HEK293T (cell line): Measurements from ENCODE around the gene RSPH3.
A peak's percentile ranks its signal among the peaks of the same experiment; 100 is the strongest.

Experiments
- CTCF ChIA-PET: fragments of 350-600 bp; formaldehyde crosslinking; extraction: SDS; loops from one replicate; lab custom pipeline; 2021; ENCODE audit warnings: antibody characterized with exemption, inconsistent platforms; lab: Yijun Ruan, JAX
- POLR2A ChIA-PET: fragments of 350-600 bp; formaldehyde crosslinking; extraction: SDS; loops from one replicate; lab custom pipeline; 2020; ENCODE audit warnings: antibody characterized with exemption, inconsistent platforms; lab: Yijun Ruan, JAX
- DNase-seq: peaks from one replicate; pipeline ENCODE4 v3.0.0; 2012; ENCODE audit warnings: mixed read lengths; ENCODE audit errors: extremely low spot score
- ARNT ChIP-seq: fragments of 450-650 bp; IDR thresholded peaks from 2 replicates; pipeline ENCODE4 v1.6.1; 2017; ENCODE audit warnings: mild to moderate bottlenecking
- BHLHE40 ChIP-seq: fragments of 450-650 bp; IDR thresholded peaks from 2 replicates; pipeline ENCODE4 v1.6.1; 2016; ENCODE audit warnings: mild to moderate bottlenecking, moderate library complexity, borderline replicate concordance
- CTBP1 ChIP-seq: fragments of 450-650 bp; IDR thresholded peaks from 2 replicates; pipeline ENCODE4 v1.6.1; 2016; ENCODE audit warnings: borderline replicate concordance
- ELF4 ChIP-seq: fragments of 450-650 bp; IDR thresholded peaks from 2 replicates; pipeline ENCODE4 v1.6.1; 2017; ENCODE audit warnings: antibody characterized with exemption
- FOXA1 ChIP-seq: fragments of 450-650 bp; IDR thresholded peaks from 2 replicates; pipeline ENCODE4 v1.6.1; 2016; ENCODE audit warnings: mild to moderate bottlenecking
- FOXK2 ChIP-seq: fragments of 450-650 bp; IDR thresholded peaks from 2 replicates; pipeline ENCODE4 v1.6.1; 2016; ENCODE audit warnings: mild to moderate bottlenecking
- FOXM1 ChIP-seq: fragments of 450-650 bp; IDR thresholded peaks from 2 replicates; pipeline ENCODE4 v1.6.1; 2017; ENCODE audit warnings: mild to moderate bottlenecking, borderline replicate concordance
- HDGF ChIP-seq: fragments of 450-650 bp; IDR thresholded peaks from 2 replicates; pipeline ENCODE4 v1.6.1; 2017; ENCODE audit warnings: antibody characterized with exemption, borderline replicate concordance
- L3MBTL2 ChIP-seq: fragments of 450-650 bp; conservative IDR thresholded peaks from 2 replicates; pipeline ENCODE4 v1.6.1; 2016; ENCODE audit warnings: mild to moderate bottlenecking
- LEF1 ChIP-seq: fragments of 450-650 bp; IDR thresholded peaks from 2 replicates; pipeline ENCODE4 v1.6.1; 2017; ENCODE audit warnings: mild to moderate bottlenecking, borderline replicate concordance
- NFRKB ChIP-seq: fragments of 450-650 bp; IDR thresholded peaks from 2 replicates; pipeline ENCODE4 v1.6.1; 2016; ENCODE audit warnings: mild to moderate bottlenecking, moderate library complexity
- SP1 ChIP-seq: fragments of 450-650 bp; IDR thresholded peaks from 2 replicates; pipeline ENCODE4 v1.6.1; 2017
- SUZ12 ChIP-seq: fragments of 450-650 bp; IDR thresholded peaks from 2 replicates; pipeline ENCODE4 v1.6.1; 2016; ENCODE audit warnings: mild to moderate bottlenecking
- TARDBP ChIP-seq: fragments of 450-650 bp; IDR thresholded peaks from 2 replicates; pipeline ENCODE4 v1.6.1; 2016
- ZNF384 ChIP-seq: fragments of 450-650 bp; IDR thresholded peaks from 2 replicates; pipeline ENCODE4 v1.6.1; 2016
- TF ChIP-seq, protein P1 (sequence below): fragments of 450-650 bp; IDR thresholded peaks from 2 replicates; pipeline ENCODE4 v1.6.1; 2016

RSPH3 gene

DNA sequence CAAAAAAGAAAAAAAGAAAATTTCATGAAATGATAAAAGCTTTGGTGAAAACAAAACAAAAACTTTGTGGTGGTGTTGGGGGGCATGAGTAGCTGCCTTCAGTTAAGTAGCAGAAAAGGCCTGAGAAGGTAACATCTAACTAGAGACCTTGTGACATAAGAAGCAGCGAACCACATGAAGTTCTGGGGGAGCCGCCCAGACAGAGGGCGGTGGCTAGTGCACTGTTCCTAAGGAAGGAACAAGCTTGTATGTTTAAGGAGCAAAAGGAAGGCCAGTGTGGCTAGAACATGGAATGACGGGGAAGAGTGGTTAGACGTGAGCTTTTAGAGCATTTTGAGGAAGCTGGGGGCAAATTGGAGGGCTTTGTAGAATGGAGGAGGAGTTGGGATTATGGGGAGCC, 7.5 kb upstream of the RSPH3 start:
- DNase-seq, result no peak
- ChIA-PET CTCF (interaction anchor here (0.8 to 1.3 kb wide), 2 partner anchors 97 to 129 kb away, joined by 3 read pairs; no protein-coding TSS in a partner anchor), POLR2A (interaction anchor here (0.7 kb wide), 1 partner anchor 73 kb away, joined by 4 read pairs; no protein-coding TSS in a partner anchor)
- TF ChIP-seq TARDBP (no peak), FOXA1 (no peak), SUZ12 (no peak), HDGF (no peak)

DNA sequence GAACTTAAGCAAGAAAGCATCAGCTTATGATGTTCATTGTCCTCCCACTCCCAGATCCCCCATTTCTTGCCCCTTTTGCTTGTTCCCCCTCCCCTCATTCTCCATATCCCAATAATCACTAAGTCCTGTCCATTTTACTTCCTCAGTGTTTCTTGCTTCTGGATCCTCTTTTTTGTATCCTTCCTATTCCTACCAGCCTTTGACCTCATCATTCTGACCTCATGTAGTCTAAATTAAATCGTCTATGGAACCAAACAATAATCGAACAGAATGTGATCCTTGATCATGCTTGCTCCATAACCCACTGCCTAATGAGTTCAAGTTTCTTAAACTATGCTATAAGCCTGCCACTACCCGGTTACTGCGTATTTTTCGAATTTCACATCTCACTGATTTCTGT, 5.4 kb upstream of the RSPH3 start:
- CTCF ChIA-PET, result interaction anchor here (0.6 kb wide), 1 partner anchor 786 kb away, joined by 3 read pairs; no protein-coding TSS in a partner anchor
- TF ChIP-seq ELF4 (no peak), HDGF (no peak), ARNT (no peak), SP1 (no peak), FOXK2 (no peak), FOXM1 (no peak), L3MBTL2 (no peak), CTBP1 (no peak), TARDBP (no peak), SUZ12 (no peak), LEF1 (no peak), NFRKB (no peak), FOXA1 (no peak)
- TF ChIP-seq, protein P1, sequence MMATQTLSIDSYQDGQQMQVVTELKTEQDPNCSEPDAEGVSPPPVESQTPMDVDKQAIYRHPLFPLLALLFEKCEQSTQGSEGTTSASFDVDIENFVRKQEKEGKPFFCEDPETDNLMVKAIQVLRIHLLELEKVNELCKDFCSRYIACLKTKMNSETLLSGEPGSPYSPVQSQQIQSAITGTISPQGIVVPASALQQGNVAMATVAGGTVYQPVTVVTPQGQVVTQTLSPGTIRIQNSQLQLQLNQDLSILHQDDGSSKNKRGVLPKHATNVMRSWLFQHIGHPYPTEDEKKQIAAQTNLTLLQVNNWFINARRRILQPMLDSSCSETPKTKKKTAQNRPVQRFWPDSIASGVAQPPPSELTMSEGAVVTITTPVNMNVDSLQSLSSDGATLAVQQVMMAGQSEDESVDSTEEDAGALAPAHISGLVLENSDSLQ, result no peak
- no peak for DNase-seq
- POLR2A ChIA-PET, result no interaction called here

DNA sequence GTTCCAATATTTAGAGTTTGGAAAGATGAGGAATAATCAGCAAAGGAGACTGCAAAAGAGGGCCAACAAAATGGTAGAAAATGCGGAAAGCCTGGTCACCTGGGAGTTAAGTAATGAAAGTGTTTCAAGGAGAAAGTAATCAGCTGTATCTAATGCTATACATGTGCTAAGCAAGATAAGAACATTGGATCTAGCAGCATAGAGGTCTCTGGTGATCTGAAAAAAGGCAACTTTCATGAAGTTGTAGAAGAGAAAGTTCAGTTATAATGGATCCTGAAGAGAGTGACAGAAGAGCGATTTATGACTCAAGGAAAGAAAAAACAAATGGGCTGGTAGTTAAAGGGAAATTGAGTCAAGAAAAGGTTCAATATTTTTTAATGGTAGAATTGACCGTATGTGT, 4.6 kb upstream of the RSPH3 start:
- ChIA-PET POLR2A (no interaction called here), CTCF (no interaction called here)
- no peak for DNase-seq
- TF ChIP-seq BHLHE40, result no peak
- TF ChIP-seq ZNF384, result no peak
- no peak for TF ChIP-seq L3MBTL2
- no peak for TF ChIP-seq CTBP1
- TF ChIP-seq TARDBP, result no peak
- no peak for TF ChIP-seq LEF1
- no peak for TF ChIP-seq HDGF
- no peak for TF ChIP-seq FOXA1
- TF ChIP-seq SP1, result no peak
- TF ChIP-seq ELF4, result no peak
- TF ChIP-seq FOXM1, result no peak
- no peak for TF ChIP-seq NFRKB
- no peak for TF ChIP-seq ARNT
- no peak for TF ChIP-seq FOXK2
- TF ChIP-seq, protein P1, result no peak

DNA sequence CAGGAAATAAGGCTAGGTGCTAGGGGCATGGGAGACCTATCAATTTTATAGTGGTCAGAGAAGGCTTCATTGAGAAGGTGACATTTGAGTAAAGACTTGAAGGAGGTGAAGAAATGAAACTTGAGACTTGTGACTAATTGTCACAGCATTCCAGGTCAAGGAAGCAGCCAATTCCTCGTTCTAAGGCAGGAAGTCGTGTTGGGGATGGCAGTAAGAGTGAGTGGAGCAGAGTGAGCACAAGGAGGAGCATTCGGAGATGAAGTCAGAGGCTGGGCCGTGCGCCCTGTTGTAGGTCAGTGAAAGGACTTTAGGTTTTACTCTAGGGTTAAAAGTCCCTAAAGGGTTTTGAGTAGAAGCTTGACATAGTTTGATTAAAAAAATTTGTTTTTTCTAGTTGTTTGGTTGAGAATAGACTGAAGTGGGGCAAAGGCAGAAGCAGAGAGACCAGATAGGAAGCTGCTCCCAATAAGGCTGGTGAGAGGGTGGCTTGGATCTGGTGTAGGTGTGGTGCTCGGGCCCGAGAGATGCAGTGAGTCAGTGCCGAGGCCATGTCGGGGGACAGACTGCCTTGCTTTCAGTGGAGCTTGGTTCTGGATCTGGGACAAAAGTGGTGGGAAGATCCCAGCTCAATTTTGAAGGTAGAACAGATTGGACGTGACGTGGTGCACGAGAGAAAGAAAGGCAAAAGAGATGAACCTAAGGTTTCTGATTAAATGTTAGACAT, 2.6 kb upstream of the RSPH3 start:
- CTCF ChIA-PET, result interaction anchor here (0.6 to 0.8 kb wide), 2 partner anchors 101 to 311 kb away, joined by 3 to 7 read pairs; no protein-coding TSS in a partner anchor
- TF ChIP-seq BHLHE40 (no peak), L3MBTL2 (no peak), ARNT (no peak), FOXK2 (no peak), CTBP1 (no peak), ELF4 (no peak), ZNF384 (no peak), FOXM1 (no peak), HDGF (no peak), LEF1 (no peak)
- TF ChIP-seq, protein P1, result no peak
- POLR2A ChIA-PET, result no interaction called here
- no peak for DNase-seq

DNA sequence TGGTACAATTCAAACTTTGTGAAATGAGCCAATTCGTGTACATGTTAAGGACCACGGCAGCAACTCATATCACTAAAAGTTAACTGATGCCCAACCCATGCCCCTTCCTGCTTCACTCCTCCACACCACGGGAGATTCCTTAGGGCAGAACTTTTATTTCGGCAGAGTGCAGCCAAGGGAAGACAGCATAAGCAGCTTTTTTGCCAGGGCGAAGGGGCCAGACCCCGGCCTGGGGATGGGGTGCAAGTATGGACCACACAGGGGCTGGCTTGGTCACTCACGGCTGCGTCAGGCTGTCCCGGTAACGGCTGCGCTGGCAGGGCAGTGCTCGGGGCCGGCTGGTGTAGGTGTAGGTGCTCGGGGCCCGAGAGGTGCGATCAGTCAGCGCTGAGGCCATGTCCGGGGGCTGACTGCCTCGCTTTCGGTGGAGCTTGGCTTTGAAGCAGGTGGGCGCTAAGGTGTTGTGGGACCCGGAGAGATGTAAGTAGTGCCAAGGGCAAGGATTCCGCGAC, 792 bp downstream of the RSPH3 start:
- DNase-seq, result no peak
- TF ChIP-seq FOXM1 (no peak), FOXA1 (no peak), ARNT (no peak), SUZ12 (no peak), TARDBP (no peak), ZNF384 (no peak), FOXK2 (no peak), CTBP1 (no peak), BHLHE40 (no peak)
- POLR2A ChIA-PET, result interaction anchor here (0.7 to 2.4 kb wide), 11 partner anchors 8 to 791 kb away, joined by 3 to 8 read pairs (median 4); partner anchors contain the start of genes MRPL18 and TCP1
- CTCF ChIA-PET, result interaction anchor here (1.7 kb wide), 1 partner anchor 295 kb away, joined by 6 read pairs; no protein-coding TSS in a partner anchor

DNA sequence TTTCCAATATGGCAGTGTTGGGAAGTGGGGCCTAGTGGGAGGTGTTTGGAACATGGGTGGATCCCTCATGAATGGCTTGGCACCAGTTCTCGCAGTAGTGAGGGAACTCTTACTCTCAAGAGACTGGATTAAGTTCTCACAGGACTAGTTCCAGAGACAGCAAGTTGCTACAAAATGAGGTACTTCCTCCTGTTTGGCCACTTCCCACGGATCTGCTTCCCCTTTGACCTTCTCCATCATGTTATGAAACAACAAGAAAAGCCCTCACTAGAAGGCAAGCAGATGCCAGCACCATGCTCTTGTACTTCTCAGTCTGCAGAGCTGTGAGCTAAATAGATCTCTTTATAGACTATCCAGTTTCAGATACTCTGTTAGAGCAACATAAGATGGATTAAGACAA, 3.1 kb downstream of the RSPH3 start:
- POLR2A ChIA-PET, result no interaction called here
- TF ChIP-seq L3MBTL2 (no peak), BHLHE40 (no peak), SUZ12 (no peak), ZNF384 (peak; percentile 55; the same call in 1 of the 2 replicates), ARNT (no peak)
- no peak for DNase-seq
- CTCF ChIA-PET, result no interaction called here
